Prostate gland (tissue), 2 donors: Measurements from ENCODE around the gene ZSCAN20. TPM values are rescaled to one million over a fixed set of nuclear protein-coding genes. Genes with fewer than 3 reads are reported as not detected.

Experiments
- DNase-seq: peaks from one replicate; pipeline ENCODE4 v3.0.0-alpha.2; 2019; ENCODE audit warnings: low spot score
- H3K27ac ChIP-seq, 2 donors: fragments of 200-600 bp; sonication (generic); 2 replicates each; pipeline ENCODE4 v1.5.1; 2017 to 2019
- H3K27me3 ChIP-seq: fragments of 200-600 bp; sonication (generic); replicated peaks from 2 replicates; pipeline ENCODE4 v1.5.1; 2019; ENCODE audit not compliant: insufficient read depth
- H3K36me3 ChIP-seq, 2 donors: fragments of 200-600 bp; sonication (generic); 1 replicate in 1 of 2; 2 replicates in 1 of 2; pipeline versions ENCODE4 v1.5.1 to v1.8.1; 2017 to 2019
- H3K4me1 ChIP-seq: fragments of 200-600 bp; sonication (generic); replicated peaks from 2 replicates; pipeline ENCODE4 v1.5.1; 2019
- H3K4me3 ChIP-seq, 2 donors: fragments of 200-600 bp; sonication (generic); 2 replicates each; pipeline ENCODE4 v1.5.1; 2017 to 2019
- H3K9me3 ChIP-seq: fragments of 200-600 bp; sonication (generic); 2 replicates; pipeline ENCODE4 v1.5.1; 2017
- CTCF ChIP-seq, 4 experiments: fragments of 200-600 bp in 2 of 4; fragments of 450-650 bp in 2 of 4; sonication (generic) in 2 of 4; IDR thresholded peaks; 1 replicate in 3 of 4; 2 replicates in 1 of 4; pipeline ENCODE4 v1.5.1; 2016 to 2019; ENCODE audit warnings: antibody characterized with exemption in 4 of 4, mild to moderate bottlenecking in 2 of 4, moderate library complexity in 2 of 4
- POLR2A ChIP-seq: fragments of 450-650 bp; IDR thresholded peaks from one replicate; pipeline ENCODE4 v1.6.1; 2016; ENCODE audit warnings: antibody characterized with exemption, mild to moderate bottlenecking
- POLR2AphosphoS5 ChIP-seq: sonication (generic); formaldehyde crosslinking; IDR thresholded peaks from one replicate; pipeline ENCODE4 v1.6.1; 2017; ENCODE audit warnings: antibody characterized with exemption
- WGBS: methylation state at CpG from one replicate; pipeline ENCODE4 v1.1.5; 2018; 5-methylcytosine and 5-hydroxymethylcytosine counted together
- intact Hi-C: fragments of 100-400 bp; cut with DNase I; formaldehyde crosslinking; loops from one replicate; pipeline ENCODE4 v1.14.2; 2022
- total RNA-seq, 2 donors: library from RNA; depleted of rRNA; stranded (reverse); fragments of >200 nt; gene quantifications; one replicate each; pipeline ENCODE4 v1.1.0, GENCODE V29; 2016

ZSCAN20 gene
- total RNA-seq, 2 donors from 2014 or later, result 4.7 to 11.1 TPM

GRCh38 chr1:33519240-33519884 lies 46.9 kb downstream of the ZSCAN20 start:
- 82% methylated on average over 27 of the region's 27 CpGs for WGBS

GRCh38 chr1:33524586-33524985 lies 52.1 kb downstream of the ZSCAN20 start:
- 85% methylated on average over 3 of the region's 3 CpGs for WGBS
- Histone ChIP-seq H3K27me3 (no peaks in the 10 kb centered on the region), H3K36me3 (no peaks in the 10 kb centered on the region), H3K4me3 (no peak overlapping the region), H3K9me3 (no peaks in the 10 kb centered on the region), H3K4me1 (no peaks in the 10 kb centered on the region), H3K27ac (no peak overlapping the region)
- no peak for TF ChIP-seq POLR2AphosphoS5
- no peak for TF ChIP-seq CTCF (IDR thresholded peaks at IDR 0.05)
- no peak for TF ChIP-seq POLR2A
- no peak for DNase-seq
- intact Hi-C loops, result no loop called here

More at GRCh38 chr1:33519240-33519884, 46.9 kb downstream of the ZSCAN20 start:
- DNase-seq, result no peak
- no peak for TF ChIP-seq POLR2A
- TF ChIP-seq CTCF (IDR thresholded peaks at IDR 0.05), result no peak
- TF ChIP-seq POLR2AphosphoS5, result no peak
- intact Hi-C loops, result no loop called here
- Histone ChIP-seq H3K4me1 (no peaks in the 10 kb centered on the region), H3K27ac (no peak overlapping the region), H3K36me3 (no peaks in the 10 kb centered on the region), H3K9me3 (no peaks in the 10 kb centered on the region), H3K27me3 (no peaks in the 10 kb centered on the region), H3K4me3 (no peak overlapping the region)

GRCh38 chr1:33527934-33528333 lies 55.5 kb downstream of the ZSCAN20 start:
- WGBS, result 88% methylated on average over 4 of the region's 4 CpGs
- DNase-seq, result no peak

GRCh38 chr1:33529957-33530356 lies 57.5 kb downstream of the ZSCAN20 start:
- Histone ChIP-seq H3K4me3 (no peak overlapping the region), H3K27me3 (no peaks in the 10 kb centered on the region), H3K36me3 (no peaks in the 10 kb centered on the region), H3K9me3 (no peaks in the 10 kb centered on the region), H3K27ac (no peak overlapping the region), H3K4me1 (no peaks in the 10 kb centered on the region)
- intact Hi-C loops, result no loop called here
- DNase-seq, result no peak
- TF ChIP-seq POLR2A, result no peak
- no peak for TF ChIP-seq CTCF (IDR thresholded peaks at IDR 0.05)
- no peak for TF ChIP-seq POLR2AphosphoS5
- WGBS, result 42% methylated on average over 1 of the region's 1 CpG

More at GRCh38 chr1:33527934-33528333, 55.5 kb downstream of the ZSCAN20 start:
- no peak for TF ChIP-seq POLR2A
- TF ChIP-seq POLR2AphosphoS5, result no peak
- TF ChIP-seq CTCF (IDR thresholded peaks at IDR 0.05), result no peak
- Histone ChIP-seq H3K27ac (no peak overlapping the region), H3K4me1 (no peaks in the 10 kb centered on the region), H3K36me3 (no peaks in the 10 kb centered on the region), H3K27me3 (no peaks in the 10 kb centered on the region), H3K4me3 (no peak overlapping the region), H3K9me3 (no peaks in the 10 kb centered on the region)
- intact Hi-C loops, result no loop called here

GRCh38 chr1:33532250-33532649 lies 59.8 kb downstream of the ZSCAN20 start:
- intact Hi-C loops, result no loop called here
- 70% methylated on average over 3 of the region's 3 CpGs for WGBS
- no peaks in the 10 kb centered on the region for H3K27me3 ChIP-seq
- H3K9me3 ChIP-seq, result no peaks in the 10 kb centered on the region
- no peak for DNase-seq
- no peak overlapping the region for H3K27ac ChIP-seq
- H3K4me1 ChIP-seq, result no peaks in the 10 kb centered on the region
- H3K4me3 ChIP-seq, result no peak overlapping the region
- H3K36me3 ChIP-seq, result no peaks in the 10 kb centered on the region
- TF ChIP-seq POLR2A (no peak), CTCF (IDR thresholded peaks at IDR 0.05) (no peak), POLR2AphosphoS5 (no peak)
